ENCODE results near the gene COL26A1.
"Not testable (repeated sequence)": the region's sequence is repeated elsewhere in the genome, so short reads cannot be mapped to it uniquely, and the experiment has no call there.

The COL26A1 gene

GRCh38 chr7:101553771-101554445 lies 191.2 kb downstream of the COL26A1 start:
- DNase-seq (ENCODE audit: low read depth), result no peak

GRCh38 chr7:101554584-101555268 lies 192.1 kb downstream of the COL26A1 start:
- DNase-seq (ENCODE audit: low read depth), result no peak

- DNase-seq (ENCODE audit: low read depth), result no peak
Measured at GRCh38 chr7:101555269-101555920, 192.7 kb downstream of the COL26A1 start.

- no peak for DNase-seq (ENCODE audit: low read depth)
Measured at GRCh38 chr7:101555921-101556275, 193.2 kb downstream of the COL26A1 start.

GRCh38 chr7:101556453-101556968 lies 193.8 kb downstream of the COL26A1 start:
- DNase-seq (ENCODE audit: low read depth), result no peak

GRCh38 chr7:101557421-101557820 lies 194.7 kb downstream of the COL26A1 start:
- DNase-seq (ENCODE audit: low read depth), result no peak

GRCh38 chr7:101557978-101558741 lies 195.5 kb downstream of the COL26A1 start:
- DNase-seq (ENCODE audit: low read depth), result no peak

GRCh38 chr7:101558742-101559325 lies 196.2 kb downstream of the COL26A1 start:
- DNase-seq (ENCODE audit: low read depth), result no peak

GRCh38 chr7:101559586-101559985 lies 196.9 kb downstream of the COL26A1 start:
- DNase-seq (ENCODE audit: low read depth), result no peak

- not testable (repeated sequence) for DNase-seq (ENCODE audit: low read depth)
Measured at GRCh38 chr7:101560021-101560420, 197.3 kb downstream of the COL26A1 start.

- no peak for DNase-seq (ENCODE audit: low read depth)
Measured at GRCh38 chr7:101560856-101561255, 198.2 kb downstream of the COL26A1 start.

GRCh38 chr7:101561293-101561692 lies 198.6 kb downstream of the COL26A1 start:
- DNase-seq (ENCODE audit: low read depth), result not testable (repeated sequence)

GRCh38 chr7:101562531-101563197 lies 200.0 kb downstream of the COL26A1 start:
- DNase-seq (ENCODE audit: low read depth), result no peak

- no peak for DNase-seq (ENCODE audit: low read depth)
Measured at GRCh38 chr7:101563198-101563901, 200.7 kb downstream of the COL26A1 start.

- no peak for DNase-seq (ENCODE audit: low read depth)
Measured at GRCh38 chr7:101563943-101564777, 201.5 kb downstream of the COL26A1 start.

- DNase-seq (ENCODE audit: low read depth), result no peak
Measured at GRCh38 chr7:101564778-101565211, 202.1 kb downstream of the COL26A1 start.

GRCh38 chr7:101565601-101566209 lies 203.0 kb downstream of the COL26A1 start:
- no peak for DNase-seq (ENCODE audit: low read depth)

- DNase-seq (ENCODE audit: low read depth), result no peak
Measured at GRCh38 chr7:101567230-101567629, 204.6 kb downstream of the COL26A1 start.

GRCh38 chr7:101572156-101572555 lies 209.5 kb downstream of the COL26A1 start:
- DNase-seq (ENCODE audit: low read depth), result no peak

All from activated T-cell treated with anti-CD3 and anti-CD28 coated beads for 24 hours (primary cell).